GM06990 (cell line): ENCODE data around the gene NEURL1B.

Experiments used
- DNase-seq: peaks from one replicate; pipeline ENCODE4 v3.0.0-alpha.2; 2011; ENCODE audit not compliant: insufficient read length; ENCODE audit errors: extremely low read depth
- H3K27me3 ChIP-seq: replicated peaks from 2 replicates; pipeline ENCODE4 v1.6.0; 2011; ENCODE audit warnings: low read length; ENCODE audit not compliant: control insufficient read depth, insufficient read depth
- H3K36me3 ChIP-seq: 2 replicates; pipeline ENCODE4 v1.5.1; 2011; ENCODE audit warnings: low read length; ENCODE audit not compliant: control insufficient read depth, insufficient read depth
- H3K4me3 ChIP-seq: replicated peaks from 2 replicates; pipeline ENCODE4 v1.5.1; 2011; ENCODE audit warnings: low read depth, mild to moderate bottlenecking, control low read depth, low read length
- TF ChIP-seq, protein P1 (sequence below): IDR thresholded peaks from 2 replicates; pipeline ENCODE4 v1.5.1; 2011; ENCODE audit warnings: low read length, control low read depth, mild to moderate bottlenecking, inconsistent platforms; ENCODE audit not compliant: insufficient read depth, poor library complexity, severe bottlenecking

The NEURL1B gene

DNA sequence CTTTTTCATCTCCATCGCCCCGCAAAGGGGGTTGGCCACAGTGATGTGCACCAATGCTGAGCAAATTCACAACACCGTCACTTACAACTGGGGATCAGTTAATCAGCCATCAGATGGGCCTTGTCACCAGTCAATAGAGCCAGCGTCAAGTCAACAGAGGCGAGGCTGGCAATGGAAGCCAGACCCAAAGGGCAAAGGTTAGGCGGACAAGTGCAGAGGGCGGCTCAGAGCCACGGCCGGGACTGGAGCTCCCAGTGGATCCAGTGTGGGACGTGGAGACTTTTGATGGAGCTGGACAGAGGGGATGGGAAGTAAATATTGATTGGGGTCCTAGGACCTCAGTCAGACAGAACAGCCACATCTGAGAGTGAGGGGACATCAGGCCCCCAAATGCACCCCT lies 84.2 kb downstream of the NEURL1B start:
- TF ChIP-seq, protein P1, sequence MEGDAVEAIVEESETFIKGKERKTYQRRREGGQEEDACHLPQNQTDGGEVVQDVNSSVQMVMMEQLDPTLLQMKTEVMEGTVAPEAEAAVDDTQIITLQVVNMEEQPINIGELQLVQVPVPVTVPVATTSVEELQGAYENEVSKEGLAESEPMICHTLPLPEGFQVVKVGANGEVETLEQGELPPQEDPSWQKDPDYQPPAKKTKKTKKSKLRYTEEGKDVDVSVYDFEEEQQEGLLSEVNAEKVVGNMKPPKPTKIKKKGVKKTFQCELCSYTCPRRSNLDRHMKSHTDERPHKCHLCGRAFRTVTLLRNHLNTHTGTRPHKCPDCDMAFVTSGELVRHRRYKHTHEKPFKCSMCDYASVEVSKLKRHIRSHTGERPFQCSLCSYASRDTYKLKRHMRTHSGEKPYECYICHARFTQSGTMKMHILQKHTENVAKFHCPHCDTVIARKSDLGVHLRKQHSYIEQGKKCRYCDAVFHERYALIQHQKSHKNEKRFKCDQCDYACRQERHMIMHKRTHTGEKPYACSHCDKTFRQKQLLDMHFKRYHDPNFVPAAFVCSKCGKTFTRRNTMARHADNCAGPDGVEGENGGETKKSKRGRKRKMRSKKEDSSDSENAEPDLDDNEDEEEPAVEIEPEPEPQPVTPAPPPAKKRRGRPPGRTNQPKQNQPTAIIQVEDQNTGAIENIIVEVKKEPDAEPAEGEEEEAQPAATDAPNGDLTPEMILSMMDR = no peak
- H3K36me3 ChIP-seq = no peaks in the 10 kb centered on the region
- no peak for DNase-seq

DNA sequence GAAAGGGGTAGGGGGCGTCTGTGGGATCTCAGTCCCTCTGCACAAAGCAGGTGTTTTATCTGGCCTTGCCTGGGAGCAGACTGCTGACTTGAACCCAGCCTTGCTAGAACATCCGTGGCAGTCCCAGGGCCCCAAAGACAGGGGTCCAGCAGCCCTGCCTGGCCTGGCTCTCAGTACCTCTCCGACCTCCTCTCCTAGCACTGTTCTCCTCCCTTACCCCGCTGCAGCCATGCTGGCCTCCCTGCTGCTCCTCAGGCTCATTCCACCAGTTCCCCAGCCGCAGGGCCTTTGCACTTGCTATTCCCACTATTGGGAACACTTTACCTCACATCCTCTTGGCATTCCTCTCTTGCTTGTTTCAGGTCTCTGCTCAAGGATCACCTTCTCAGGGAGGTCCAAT lies 84.7 kb downstream of the NEURL1B start:
- TF ChIP-seq, protein P1 = no peak
- DNase-seq = no peak
- Histone ChIP-seq H3K4me3 (no peak overlapping the region), H3K27me3 (no peaks in the 10 kb centered on the region), H3K36me3 (no peaks in the 10 kb centered on the region)

More for the DNA sequence above, 84.2 kb downstream of the NEURL1B start:
- no peaks in the 10 kb centered on the region for H3K27me3 ChIP-seq
- H3K4me3 ChIP-seq = no peak overlapping the region

- no peak overlapping the region for H3K4me3 ChIP-seq
- TF ChIP-seq, protein P1 = no peak
- no peaks in the 10 kb centered on the region for H3K36me3 ChIP-seq
- DNase-seq = no peak
- no peaks in the 10 kb centered on the region for H3K27me3 ChIP-seq
Measured at GRCh38 chr5:172726966-172727365, 85.9 kb downstream of the NEURL1B start.

GRCh38 chr5:172727551-172727950 lies 86.5 kb downstream of the NEURL1B start:
- H3K4me3 ChIP-seq = no peak overlapping the region
- no peaks in the 10 kb centered on the region for H3K36me3 ChIP-seq
- TF ChIP-seq, protein P1 = no peak
- no peak for DNase-seq
- H3K27me3 ChIP-seq = no peaks in the 10 kb centered on the region

GRCh38 chr5:172728481-172729241 lies 87.6 kb downstream of the NEURL1B start:
- no peaks in the 10 kb centered on the region for H3K36me3 ChIP-seq
- no peak for DNase-seq
- TF ChIP-seq, protein P1 = no peak
- no peak overlapping the region for H3K4me3 ChIP-seq
- no peaks in the 10 kb centered on the region for H3K27me3 ChIP-seq

- DNase-seq = no peak
- H3K4me3 ChIP-seq = no peak overlapping the region
- no peaks in the 10 kb centered on the region for H3K36me3 ChIP-seq
- TF ChIP-seq, protein P1 = no peak
- no peaks in the 10 kb centered on the region for H3K27me3 ChIP-seq
Measured at GRCh38 chr5:172729588-172729987, 88.5 kb downstream of the NEURL1B start.
